Measurements from ENCODE around the gene GDPD5.

DNA sequence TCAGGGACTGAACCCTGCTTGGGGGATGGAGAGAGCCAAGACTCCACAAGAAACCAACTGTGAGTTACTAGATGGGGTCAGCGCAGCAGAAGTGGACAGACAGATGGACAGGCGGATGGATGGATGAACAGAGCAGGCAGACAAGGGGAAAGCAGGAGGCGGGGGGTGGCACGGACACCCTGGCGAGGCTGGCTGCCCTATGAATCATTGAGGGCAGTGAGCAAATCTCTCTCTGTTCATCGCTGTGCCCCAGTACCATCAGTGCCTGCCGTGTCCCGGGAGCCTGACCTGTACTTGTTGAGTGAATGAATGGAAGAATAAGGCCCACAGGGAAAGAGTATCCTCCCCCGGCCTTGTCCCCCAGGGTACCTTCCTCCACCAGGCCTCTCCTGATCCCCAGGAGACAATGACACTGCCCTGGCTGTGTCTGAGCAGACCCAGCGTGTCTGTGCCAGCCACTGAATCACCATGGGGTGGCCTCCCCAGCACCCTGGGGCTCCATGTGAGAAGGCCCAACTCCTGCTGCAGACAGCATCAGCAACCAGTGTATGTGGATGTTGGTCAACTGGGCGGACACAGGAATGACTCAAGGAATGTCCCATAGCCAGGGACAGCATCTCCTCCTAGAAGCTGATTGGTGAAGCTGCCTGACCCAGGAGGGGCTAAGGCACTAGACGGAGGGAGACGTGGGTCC, 87.6 kb downstream of the GDPD5 start:
- TF ChIP-seq, protein P1, sequence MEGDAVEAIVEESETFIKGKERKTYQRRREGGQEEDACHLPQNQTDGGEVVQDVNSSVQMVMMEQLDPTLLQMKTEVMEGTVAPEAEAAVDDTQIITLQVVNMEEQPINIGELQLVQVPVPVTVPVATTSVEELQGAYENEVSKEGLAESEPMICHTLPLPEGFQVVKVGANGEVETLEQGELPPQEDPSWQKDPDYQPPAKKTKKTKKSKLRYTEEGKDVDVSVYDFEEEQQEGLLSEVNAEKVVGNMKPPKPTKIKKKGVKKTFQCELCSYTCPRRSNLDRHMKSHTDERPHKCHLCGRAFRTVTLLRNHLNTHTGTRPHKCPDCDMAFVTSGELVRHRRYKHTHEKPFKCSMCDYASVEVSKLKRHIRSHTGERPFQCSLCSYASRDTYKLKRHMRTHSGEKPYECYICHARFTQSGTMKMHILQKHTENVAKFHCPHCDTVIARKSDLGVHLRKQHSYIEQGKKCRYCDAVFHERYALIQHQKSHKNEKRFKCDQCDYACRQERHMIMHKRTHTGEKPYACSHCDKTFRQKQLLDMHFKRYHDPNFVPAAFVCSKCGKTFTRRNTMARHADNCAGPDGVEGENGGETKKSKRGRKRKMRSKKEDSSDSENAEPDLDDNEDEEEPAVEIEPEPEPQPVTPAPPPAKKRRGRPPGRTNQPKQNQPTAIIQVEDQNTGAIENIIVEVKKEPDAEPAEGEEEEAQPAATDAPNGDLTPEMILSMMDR (IDR thresholded peaks at IDR 0.05), result no peak
- no peak for TF ChIP-seq EZH2 (IDR thresholded peaks at IDR 0.05; ENCODE audit: borderline replicate concordance, insufficient read depth, low read depth, low read length, poor library complexity, severe bottlenecking)
